Astrocyte of the hippocampus (primary cell): ENCODE measurements around the gene TSTD2.
"Not testable (repeated sequence)": the region's sequence is repeated elsewhere in the genome, so short reads cannot be mapped to it uniquely, and the experiment has no call there.

Experiments
- DNase-seq: peaks from one replicate; pipeline ENCODE4 v3.0.0; 2011; ENCODE audit warnings: low read depth, low spot score

Gene TSTD2

DNA sequence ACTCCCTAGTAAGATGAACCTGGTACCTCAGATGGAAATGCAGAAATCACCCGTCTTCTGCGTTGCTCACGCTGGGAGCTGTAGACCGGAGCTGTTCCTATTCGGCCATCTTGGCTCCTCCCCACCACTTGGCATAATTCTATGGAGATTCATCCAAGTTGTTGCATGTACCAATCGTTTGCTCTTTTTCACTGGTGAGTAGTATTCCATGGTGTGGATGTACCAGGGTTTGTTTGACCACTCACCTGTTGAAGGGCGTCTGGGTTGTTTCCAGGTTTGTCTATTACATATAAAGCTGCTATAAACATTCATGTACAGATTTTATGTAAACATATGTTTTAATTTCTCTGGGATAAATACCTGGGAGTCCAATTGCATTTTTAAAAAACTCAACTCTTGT lies 46.3 kb downstream of the TSTD2 start:
- DNase-seq, result not testable (repeated sequence)

DNA sequence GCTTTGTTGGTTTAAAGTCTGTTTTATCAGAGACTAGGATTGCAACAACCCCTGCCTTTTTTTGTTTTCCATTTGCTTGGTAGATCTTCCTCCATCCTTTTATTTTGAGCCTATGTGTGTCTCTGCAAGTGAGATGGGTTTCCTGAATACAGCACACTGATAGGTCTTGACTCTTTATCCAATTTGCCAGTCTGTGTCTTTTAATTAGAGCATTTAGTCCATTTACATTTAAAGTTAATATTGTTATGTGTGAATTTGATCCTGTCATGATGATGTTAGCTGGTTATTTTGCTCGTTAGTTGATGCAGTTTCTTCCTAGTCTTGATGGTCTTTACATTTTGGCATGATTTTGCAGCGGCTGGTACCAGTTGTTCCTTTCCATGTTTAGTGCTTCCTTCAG lies 48.4 kb downstream of the TSTD2 start:
- DNase-seq, result not testable (repeated sequence)

DNA sequence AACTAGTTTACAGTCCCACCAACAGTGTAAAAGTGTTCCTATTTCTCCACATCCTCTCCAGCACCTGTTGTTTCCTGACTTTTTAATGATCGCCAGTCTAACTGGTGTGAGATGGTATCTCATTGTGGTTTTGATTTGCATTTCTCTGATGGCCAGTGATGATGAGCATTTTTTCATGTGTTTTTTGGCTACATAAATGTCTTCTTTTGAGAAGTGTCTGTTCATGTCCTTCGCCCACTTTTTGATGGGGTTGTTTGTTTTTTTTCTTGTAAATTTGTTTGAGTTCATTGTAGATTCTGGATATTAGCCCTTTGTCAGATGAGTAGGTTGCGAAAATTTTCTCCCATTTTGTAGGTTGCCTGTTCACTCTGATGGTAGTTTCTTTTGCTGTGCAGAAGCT lies 51.6 kb downstream of the TSTD2 start:
- not testable (repeated sequence) for DNase-seq

DNA sequence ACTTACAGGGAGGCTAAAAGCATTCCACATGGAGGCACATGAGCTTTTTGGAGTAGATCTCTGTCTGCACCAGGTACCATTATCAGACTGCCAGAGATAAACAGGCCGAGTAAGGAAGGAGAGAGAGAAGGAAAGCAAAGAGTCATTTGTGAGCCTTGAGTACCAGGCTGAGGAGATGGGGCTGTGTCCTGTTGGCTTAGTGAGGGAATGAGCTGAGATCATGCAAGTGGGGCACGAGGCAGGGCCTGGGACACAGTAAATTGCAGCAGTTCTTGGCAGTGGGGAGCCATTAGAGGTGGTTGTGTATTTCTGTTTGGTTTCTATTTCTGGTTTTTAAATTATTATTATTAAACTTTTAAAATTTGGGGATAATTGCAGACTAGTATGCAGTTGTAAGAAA lies 53.3 kb downstream of the TSTD2 start:
- no peak for DNase-seq

DNA sequence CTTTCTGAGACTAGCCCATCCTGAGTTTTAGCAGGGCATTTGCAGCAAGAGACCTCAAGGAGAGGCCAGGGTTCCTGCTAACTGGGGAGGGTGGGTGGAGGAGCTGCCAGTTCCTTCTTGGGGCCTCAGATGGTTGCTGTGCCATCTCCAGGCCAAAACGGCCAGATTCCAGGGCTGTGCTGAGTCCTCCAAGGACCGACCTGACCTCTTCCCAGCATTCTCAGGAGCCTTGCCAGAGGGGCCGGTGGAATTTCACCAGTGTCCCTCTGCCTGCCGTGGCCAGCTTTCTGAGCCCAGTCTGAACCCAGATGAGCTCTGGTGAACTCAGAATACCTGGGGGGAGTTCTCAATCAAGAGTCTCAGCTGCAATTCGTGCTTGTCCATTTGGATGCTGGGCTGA lies 54.3 kb downstream of the TSTD2 start:
- DNase-seq, result no peak

DNA sequence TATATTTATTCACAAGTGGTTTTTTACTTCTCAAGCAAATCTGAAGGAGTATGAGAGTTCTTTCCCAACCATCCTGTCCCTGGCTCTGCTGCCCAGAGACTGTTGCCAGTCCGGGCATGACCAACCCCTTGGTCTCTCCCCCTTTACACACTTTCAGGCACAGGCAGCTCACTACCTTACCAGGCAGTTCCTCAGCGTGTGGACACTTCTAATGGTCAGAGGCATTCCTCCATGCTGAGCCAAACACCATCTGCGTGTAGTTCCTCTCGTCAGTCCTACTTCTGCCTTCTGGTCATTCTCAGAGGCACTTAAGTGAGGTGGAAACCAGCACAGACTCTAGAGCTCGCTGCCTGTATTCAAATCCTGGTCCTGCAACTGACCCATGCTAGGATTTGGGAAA lies 56.1 kb downstream of the TSTD2 start:
- no peak for DNase-seq

DNA sequence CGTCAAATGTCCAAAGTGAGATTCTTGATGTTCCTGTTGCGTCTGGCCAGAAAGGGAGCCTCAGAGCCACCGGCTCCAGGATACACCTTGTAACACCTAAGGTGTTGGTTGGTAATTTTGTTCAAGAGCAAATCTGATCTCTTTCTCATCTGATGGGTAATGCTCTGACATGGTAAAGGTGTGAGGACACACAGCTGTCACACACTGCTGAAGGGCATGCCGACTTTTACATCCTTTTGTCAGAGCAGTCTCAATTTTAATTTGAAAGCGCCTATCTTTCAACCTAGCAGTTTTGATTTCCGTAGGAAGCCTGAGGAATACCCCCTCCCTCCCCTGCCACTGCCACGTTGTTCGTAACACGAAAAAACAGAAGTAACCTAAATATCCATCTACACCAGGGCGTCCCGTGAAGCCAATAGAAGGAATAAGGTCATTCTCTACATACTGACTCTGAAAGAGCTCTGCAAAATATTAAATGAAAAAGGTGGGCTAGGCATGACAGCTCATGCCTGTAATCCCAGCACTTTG lies 57.4 kb downstream of the TSTD2 start:
- DNase-seq, result no peak

DNA sequence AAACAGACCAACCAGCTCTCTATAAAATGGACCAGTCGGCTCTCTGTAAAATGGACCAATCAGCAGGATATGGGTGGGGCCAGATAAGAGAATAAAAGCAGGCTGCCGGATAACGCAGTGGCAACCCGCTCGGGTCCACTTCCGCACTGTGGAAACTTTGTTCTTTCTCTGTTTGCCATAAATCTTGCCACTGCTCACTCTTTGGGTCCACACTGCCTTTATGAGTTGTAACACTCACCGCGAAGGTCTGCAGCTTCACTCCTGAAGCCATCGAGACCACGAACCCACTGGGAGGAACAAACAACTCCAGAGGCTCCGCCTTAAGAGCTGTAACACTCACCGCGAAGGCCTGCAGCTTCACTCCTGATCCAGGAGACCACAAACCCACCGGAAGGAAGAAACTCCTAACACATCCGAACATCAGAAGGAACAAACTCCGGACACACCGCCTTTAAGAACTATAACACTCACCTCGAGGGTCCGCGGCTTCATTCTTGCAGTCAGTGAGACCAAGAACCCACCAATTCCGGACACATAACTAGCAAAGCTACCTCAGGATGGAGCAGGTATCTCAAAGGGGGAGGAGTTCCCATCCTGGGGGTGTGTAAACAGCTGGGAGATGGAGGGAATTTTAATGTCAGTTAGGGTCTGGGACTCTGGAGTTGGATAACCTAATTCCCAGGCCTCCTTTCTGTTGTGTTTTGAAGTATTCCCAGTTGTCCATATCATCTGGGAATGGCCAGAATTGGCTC lies 58.1 kb downstream of the TSTD2 start:
- DNase-seq, result not testable (repeated sequence)

DNA sequence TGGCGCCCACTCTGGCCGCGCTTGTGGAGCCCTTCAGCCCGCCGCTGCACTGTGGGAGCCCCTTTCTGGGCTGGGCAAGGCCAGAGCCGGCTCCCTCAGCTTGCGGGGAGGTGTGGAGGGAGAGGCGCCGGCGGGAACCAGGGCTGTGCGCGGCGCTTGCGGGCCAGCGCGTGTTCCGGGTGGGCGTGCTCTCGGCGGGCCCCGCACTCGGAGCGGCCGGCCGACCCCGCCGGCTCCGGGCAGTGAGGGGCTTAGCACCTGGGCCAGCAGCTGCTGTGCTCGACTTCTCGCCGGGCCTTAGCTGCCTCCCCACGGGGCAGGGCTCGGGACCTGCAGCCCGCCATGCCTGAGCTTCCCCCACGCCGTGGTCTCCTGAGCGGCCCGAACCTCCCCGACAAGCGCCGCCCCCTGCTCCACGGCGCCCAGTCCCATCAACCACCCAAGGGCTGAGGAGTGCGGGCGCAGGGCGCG lies 59.0 kb downstream of the TSTD2 start:
- not testable (repeated sequence) for DNase-seq

DNA sequence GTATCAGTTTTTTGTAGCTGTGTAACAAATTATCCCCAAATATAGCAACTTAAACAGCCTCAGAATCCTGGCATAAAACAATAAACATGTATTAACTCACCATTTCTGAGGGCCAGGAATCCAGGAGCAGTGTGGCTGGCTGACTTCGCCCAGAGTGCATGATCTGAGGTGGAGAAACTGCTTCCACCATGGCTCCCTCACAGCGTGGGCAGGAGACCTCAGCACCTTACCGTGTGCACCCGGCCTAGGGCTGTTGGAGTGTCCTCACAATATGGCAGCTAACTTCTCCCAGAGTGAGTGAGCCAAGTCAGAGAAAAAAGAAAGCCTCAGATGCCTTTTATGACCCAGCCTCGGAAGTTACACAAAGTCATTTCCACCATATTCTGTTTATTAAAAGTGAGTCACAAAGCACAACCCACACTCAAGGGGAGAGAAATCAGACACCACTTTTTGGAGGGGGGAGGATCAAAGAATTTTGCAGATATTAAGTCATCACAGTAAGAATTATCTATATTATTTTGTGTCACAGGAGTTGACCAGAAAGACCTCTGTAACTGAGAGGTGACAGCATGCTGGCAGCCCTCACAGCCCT lies 59.6 kb downstream of the TSTD2 start:
- DNase-seq, result no peak

DNA sequence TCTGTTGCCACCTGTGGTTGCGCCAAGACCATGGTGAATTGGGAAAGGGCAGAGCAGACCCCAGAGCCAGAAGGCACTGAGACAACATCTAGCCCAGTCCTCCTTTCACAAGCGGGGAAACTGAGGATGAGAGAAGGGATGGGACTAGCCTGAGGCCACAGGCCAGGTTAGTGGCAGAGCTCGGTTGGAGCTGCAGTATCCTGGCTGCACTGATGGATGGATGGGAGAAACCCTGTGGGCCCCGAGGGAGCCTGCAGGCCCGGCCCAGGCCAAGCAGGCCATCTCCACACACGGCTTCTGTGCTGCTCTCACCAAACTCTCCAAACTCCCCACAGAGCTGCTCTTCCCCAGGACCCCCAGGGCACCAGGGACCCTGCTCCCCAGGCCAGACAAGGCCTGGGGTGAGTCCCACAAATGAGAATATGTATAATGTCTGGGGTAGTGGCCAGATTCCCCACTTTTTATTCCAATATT lies 60.2 kb downstream of the TSTD2 start:
- DNase-seq, result no peak

DNA sequence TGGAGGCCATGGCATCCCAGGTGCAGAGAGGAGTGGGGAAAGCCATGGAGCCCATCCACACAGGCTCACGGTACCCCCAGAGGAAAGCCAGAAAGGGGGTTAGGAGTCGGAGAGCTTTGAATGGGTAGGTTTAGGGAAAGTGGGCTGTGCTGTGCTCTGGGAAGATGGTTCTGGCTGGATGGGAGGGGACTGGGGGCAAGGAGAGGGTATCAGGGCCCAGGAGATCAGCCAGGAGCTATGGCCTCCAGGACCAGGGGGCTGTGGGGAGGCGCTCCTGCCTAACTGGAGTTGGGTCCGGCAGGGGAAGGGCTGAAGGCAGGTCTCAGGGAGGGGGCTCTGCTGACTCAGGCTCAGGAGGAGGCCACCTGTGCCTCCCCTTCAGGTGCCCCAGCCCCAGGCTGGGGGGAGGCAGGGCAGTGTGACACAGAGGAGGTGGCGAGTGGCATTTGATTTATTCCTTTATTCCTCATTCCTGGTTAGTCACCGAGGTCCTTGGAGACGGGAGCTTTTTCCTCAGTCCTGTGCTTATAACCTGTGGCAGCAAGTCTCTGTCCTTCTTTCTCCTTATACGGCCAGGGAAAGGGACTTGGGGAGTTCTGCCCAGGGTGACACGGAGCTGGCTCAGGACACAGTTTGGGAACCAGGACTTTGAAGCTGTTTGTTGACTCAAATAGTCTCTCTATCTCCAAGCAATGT lies 60.8 kb downstream of the TSTD2 start:
- DNase-seq, result no peak

DNA sequence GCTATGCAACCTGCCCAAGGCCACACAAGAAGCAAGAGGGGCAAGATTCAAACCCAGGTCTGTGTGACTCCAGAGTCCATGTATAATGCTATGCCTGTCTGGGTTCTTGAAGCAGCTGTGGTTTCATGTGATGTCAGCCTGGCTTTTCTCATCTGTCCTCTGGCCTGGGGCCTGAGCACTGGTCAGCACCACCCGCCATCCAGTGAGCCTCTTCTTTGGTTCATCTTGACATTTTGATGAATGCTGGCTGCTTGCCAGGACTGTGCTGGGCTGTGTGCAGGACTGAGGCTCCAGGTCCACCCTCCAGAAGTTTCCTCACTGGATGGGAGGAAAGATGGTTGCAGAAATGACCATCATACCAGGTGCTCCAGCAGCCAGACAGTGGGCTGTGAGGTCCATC lies 61.5 kb downstream of the TSTD2 start:
- no peak for DNase-seq

DNA sequence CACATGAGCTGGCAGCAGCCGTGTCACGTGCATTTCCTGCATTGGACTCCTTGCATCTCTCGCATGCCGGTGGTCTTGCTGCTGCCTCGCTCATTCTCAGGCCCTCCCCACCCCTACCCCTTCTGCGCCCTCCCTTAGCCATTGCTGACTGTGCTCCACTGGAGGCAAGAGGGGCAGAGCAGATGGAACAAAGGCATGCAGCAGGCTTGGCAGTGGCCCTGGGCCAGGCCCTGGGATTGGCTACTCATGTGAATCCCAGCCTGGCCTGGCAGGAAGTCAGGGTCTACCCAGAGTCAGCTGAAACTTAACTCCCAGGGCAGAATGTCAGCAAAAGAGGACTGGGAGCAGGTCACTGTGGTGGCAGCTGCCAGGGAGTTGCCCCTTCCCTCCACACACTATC lies 62.3 kb downstream of the TSTD2 start:
- peak; percentile 46 for DNase-seq

DNA sequence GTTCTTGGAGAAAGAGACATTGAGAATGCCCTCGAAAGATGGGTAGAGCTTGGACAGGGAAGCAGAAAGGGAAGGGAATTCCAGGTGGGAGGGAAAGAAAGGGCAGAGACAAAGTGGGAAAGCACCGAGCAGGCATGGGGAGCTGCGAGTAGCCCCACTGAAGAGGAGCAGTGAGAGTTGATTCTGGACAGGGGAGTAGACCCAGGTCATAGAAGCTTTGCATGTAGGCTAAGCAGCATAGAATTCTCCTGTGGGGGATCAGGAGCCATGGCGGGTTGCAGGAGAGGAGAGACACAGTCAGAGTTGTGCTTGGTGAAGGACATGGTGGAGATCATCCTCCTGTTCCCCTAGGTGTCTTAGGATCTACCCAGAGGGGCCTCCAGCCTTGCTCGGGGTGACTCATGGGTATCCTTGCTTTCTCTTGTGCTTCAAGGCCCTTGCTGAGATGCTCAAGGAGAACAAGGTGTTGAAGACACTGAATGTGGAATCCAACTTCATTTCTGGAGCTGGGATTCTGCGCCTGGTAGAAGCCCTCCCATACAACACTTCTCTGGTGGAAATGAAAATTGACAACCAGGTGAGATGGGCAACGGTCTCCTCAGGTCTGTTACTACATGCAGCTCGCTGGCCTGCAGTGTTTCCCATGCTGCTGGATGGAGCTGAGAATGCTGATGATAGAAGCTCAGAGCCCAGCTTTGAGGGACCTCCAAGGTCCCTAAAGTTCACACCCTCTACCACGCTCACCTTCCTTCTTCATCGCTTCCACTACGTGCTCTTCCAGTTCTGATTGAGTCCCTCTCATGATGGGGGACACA lies 64.5 kb downstream of the TSTD2 start:
- no peak for DNase-seq

DNA sequence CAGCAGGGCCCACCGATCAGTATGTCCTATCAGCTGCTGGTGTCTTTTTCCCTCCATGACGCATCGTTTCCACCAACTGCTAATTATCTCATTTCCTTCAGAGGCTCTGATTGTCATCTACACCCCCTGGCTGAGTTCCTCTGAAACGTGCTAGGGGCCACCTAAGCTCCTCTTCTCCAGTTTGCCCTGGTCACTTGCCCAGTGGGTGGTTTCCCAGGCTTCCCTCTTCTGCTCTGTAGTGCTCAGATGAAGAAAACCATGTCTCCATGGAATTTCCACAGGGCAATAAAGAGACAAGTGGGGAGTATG lies 65.3 kb downstream of the TSTD2 start:
- DNase-seq, result no peak

DNA sequence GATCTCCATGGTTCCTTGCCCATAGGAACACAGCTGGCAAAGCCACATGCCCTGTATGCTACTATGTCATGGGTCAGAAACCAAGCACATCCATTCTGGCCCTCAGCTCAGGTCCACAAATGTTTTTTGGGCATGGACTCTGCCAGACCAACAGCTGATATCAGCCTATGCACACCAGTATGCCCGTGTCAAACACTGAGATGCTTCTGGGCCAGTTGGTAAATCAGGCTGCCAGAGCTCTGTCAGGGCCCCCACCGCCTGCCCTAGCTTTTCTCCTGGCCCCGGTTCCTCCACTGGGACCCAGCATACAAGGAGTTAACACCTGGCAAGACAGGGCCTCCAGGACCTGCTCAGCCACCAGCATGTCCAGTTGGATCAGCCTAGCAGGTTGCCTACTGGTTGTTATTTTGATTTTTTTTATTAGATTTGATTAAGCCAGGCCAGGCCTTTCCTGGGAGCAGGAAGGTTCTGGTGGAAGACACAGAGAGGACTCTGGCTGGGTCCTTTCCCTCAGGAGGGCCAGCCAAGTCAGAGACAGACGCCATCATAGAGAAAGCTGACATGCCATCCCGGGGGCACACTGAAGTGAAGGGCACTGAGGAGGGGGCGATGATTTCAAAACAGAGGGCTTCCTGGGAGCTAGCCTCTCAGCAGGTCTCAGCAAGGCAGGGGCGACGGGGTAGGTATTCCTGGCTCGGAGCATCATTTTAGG lies 65.8 kb downstream of the TSTD2 start:
- DNase-seq, result no peak

DNA sequence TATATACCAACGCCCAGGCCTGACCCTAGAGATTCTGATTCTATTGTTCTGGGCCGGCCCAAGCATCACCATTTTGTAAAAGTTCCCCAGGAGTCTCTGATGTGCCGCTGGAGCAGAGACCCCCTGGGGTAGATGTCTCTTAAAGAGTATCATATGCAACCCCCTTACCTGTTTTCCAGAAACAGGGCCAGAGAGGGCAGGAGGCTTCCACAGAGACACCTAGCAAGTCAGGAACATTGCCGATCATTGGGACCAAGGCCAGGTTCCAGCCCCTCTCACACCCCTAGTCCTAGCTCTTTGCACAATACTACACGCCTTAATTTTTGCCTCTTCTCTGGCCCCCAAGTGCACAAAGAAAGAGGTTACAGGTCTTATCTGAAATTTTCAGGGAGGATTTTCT lies 67.9 kb downstream of the TSTD2 start:
- no peak for DNase-seq

DNA sequence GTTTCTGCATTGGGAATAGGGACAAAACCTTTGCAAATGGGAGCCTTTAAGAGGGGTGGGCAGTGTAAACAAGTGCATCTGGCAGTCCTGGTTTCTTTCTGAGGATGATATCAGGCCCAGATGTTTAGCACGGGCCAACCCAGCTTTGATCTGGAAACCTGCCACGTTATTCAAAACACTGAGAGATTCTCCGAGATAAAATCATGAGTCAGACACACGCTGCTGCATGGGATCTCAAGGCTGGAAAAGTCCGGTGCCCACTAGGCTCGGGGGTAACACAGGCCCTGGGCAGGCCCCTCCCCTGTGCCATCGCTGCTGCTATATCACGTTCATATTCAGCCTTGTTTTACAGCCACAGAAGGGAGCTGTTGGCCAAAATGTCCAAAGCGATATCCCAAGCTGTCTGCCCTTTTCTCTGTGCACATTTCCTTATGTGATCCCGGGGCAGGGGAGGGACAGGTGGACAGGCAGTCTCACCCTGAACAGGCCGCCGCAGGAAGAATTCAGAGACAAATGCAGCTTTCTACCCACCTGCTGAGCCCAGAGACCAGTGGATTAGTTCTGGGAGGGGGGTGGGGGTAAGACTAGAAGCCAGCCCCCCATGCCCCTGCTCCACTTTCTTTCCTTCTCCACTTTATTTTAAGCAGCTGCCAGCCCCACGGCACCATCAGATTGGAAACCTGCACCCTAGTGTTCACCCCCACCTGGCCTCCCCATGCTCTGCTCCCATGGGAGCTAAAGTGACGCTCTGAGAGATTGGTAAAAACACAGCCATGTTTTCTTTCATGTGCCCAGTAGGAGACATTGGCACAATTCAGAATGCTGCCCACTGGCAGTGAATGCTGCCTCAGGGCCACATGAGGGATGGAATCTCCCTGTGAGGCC lies 68.6 kb downstream of the TSTD2 start:
- DNase-seq, result peak; percentile 41

DNA sequence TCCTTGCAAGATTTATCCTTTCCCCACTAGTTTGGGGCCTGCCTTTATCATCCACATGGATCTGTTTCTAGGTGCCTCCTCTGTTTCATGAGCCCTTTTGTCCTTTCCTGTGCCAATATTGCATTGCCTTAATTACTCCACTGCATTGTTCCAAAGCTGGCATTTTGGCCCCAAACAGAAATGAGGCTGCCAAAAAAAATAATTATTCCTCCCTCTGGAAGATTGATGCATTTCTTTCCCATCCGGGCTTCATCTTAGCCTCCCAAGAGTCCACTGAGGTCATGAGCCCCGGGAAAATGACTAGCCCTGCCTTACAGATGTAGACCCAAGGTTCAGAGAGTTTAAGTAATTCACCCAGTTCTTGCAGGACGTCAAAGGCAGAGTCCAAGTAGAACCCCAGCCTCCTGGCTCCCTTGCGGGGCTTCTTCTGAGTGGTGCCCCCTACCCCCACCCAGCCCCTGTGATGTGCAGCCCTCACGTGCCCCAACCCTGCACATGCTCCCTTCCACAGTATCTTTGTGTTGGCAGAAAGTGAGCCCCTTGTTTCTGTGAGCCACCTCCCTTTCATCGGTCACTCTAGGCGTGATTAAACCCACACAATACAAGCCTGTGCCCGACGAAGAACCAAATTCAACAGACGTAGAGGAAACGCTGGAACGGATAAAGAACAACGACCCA lies 69.6 kb downstream of the TSTD2 start:
- no peak for DNase-seq
